ENCODE results near the gene EPX.

DNA sequence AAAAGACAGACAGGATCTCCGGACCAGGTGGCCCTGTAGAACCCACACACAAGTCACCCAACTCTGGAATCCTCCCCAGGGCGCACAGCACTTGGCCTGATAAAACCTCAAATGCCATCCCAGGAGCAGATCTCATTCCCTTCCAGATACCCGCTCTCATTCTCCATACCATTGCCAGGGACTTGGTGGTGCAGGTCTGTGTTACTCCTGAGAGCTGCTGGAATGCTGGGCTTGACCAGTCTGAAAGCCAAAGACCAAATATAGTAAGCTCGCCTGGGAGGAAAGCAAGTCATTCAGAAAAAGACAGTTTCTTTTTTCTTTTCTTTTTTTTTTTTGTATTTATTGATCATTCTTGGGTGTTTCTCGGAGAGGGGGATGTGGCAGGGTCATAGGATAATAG, 15.8 kb downstream of the EPX start:
- TF ChIP-seq, protein P1, sequence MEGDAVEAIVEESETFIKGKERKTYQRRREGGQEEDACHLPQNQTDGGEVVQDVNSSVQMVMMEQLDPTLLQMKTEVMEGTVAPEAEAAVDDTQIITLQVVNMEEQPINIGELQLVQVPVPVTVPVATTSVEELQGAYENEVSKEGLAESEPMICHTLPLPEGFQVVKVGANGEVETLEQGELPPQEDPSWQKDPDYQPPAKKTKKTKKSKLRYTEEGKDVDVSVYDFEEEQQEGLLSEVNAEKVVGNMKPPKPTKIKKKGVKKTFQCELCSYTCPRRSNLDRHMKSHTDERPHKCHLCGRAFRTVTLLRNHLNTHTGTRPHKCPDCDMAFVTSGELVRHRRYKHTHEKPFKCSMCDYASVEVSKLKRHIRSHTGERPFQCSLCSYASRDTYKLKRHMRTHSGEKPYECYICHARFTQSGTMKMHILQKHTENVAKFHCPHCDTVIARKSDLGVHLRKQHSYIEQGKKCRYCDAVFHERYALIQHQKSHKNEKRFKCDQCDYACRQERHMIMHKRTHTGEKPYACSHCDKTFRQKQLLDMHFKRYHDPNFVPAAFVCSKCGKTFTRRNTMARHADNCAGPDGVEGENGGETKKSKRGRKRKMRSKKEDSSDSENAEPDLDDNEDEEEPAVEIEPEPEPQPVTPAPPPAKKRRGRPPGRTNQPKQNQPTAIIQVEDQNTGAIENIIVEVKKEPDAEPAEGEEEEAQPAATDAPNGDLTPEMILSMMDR (IDR thresholded peaks at IDR 0.05), result no peak
- TF ChIP-seq POLR2A (IDR thresholded peaks at IDR 0.05) (no peak), POLR2AphosphoS5 (IDR thresholded peaks at IDR 0.05) (no peak), EP300 (IDR thresholded peaks at IDR 0.05) (no peak)
